ENCODE data around the gene DMD.

The DMD gene

GRCh38 chrX:31217084-31217483, 1994.3 kb downstream of the DMD start:
- Histone ChIP-seq H3K9me3 (ENCODE audit: insufficient read depth, low read length) (no peaks in the 10 kb centered on the region), H3K9ac (ENCODE audit: low read length) (no peak overlapping the region), H3K27me3 (ENCODE audit: low read depth, low read length) (no peaks in the 10 kb centered on the region), H2AFZ (ENCODE audit: low read depth, low read length) (no peak overlapping the region), H3K4me2 (ENCODE audit: low read length) (peak overlapping the region; percentile 35), H3K27ac (ENCODE audit: low read length) (peak overlapping the region; percentile 6), H4K20me1 (ENCODE audit: insufficient read depth, low read length) (peaks cover 27% of the 10 kb centered on the region; the same call in 1 of the 2 replicates), H3K4me3 (ENCODE audit: low read length) (no peak overlapping the region), H3K36me3 (replicated peaks; ENCODE audit: low read depth, low read length) (peaks cover 16% of the 10 kb centered on the region), H3K4me1 (ENCODE audit: low read length) (peaks cover 56% of the 10 kb centered on the region), H3K79me2 (ENCODE audit: low read length) (peaks cover 72% of the 10 kb centered on the region)
- TF ChIP-seq CTCF (IDR thresholded peaks at IDR 0.05; ENCODE audit: low read depth, low read length) (no peak), EZH2phosphoT487 (IDR thresholded peaks at IDR 0.05; ENCODE audit: low read depth) (no peak)

GRCh38 chrX:31215277-31215815, 1996.0 kb downstream of the DMD start:
- Histone ChIP-seq H3K4me1 (ENCODE audit: low read length) (peaks cover 59% of the 10 kb centered on the region), H3K36me3 (replicated peaks; ENCODE audit: low read depth, low read length) (peaks cover 10% of the 10 kb centered on the region)
- no peak for TF ChIP-seq EZH2phosphoT487 (IDR thresholded peaks at IDR 0.05; ENCODE audit: low read depth)
- no peak for TF ChIP-seq CTCF (IDR thresholded peaks at IDR 0.05; ENCODE audit: low read depth, low read length)

GRCh38 chrX:31213941-31214340, 1997.4 kb downstream of the DMD start:
- H3K36me3 ChIP-seq (replicated peaks; ENCODE audit: low read depth, low read length): peaks cover 15% of the 10 kb centered on the region
- peaks cover 23% of the 10 kb centered on the region; the same call in 1 of the 2 replicates for H4K20me1 ChIP-seq (ENCODE audit: insufficient read depth, low read length)
- peak overlapping the region; percentile 38; the same call in 1 of the 2 replicates for H3K9ac ChIP-seq (ENCODE audit: low read length)
- H3K9me3 ChIP-seq (ENCODE audit: insufficient read depth, low read length): no peaks in the 10 kb centered on the region
- no peak for TF ChIP-seq EZH2phosphoT487 (IDR thresholded peaks at IDR 0.05; ENCODE audit: low read depth)
- peak; percentile 62 for TF ChIP-seq CTCF (IDR thresholded peaks at IDR 0.05; ENCODE audit: low read depth, low read length)
- peak overlapping the region; percentile 81 for H3K4me2 ChIP-seq (ENCODE audit: low read length)
- peaks cover 59% of the 10 kb centered on the region for H3K4me1 ChIP-seq (ENCODE audit: low read length)
- no peaks in the 10 kb centered on the region for H3K27me3 ChIP-seq (ENCODE audit: low read depth, low read length)
- no peak overlapping the region for H3K4me3 ChIP-seq (ENCODE audit: low read length)
- peak overlapping the region; percentile 25 for H3K27ac ChIP-seq (ENCODE audit: low read length)
- no peak overlapping the region for H2AFZ ChIP-seq (ENCODE audit: low read depth, low read length)
- peaks cover 62% of the 10 kb centered on the region for H3K79me2 ChIP-seq (ENCODE audit: low read length)

More at GRCh38 chrX:31215277-31215815, 1996.0 kb downstream of the DMD start:
- Histone ChIP-seq H3K79me2 (ENCODE audit: low read length) (peaks cover 68% of the 10 kb centered on the region), H3K9ac (ENCODE audit: low read length) (peak overlapping the region; percentile 53), H3K27ac (ENCODE audit: low read length) (peak overlapping the region; percentile 52), H4K20me1 (ENCODE audit: insufficient read depth, low read length) (peaks cover 26% of the 10 kb centered on the region; the same call in 1 of the 2 replicates), H2AFZ (ENCODE audit: low read depth, low read length) (no peak overlapping the region), H3K4me3 (ENCODE audit: low read length) (peak overlapping the region; percentile 66), H3K9me3 (ENCODE audit: insufficient read depth, low read length) (no peaks in the 10 kb centered on the region), H3K4me2 (ENCODE audit: low read length) (peak overlapping the region; percentile 81), H3K27me3 (ENCODE audit: low read depth, low read length) (no peaks in the 10 kb centered on the region)

GRCh38 chrX:31212856-31213748, 1998.2 kb downstream of the DMD start:
- no peak for TF ChIP-seq EZH2phosphoT487 (IDR thresholded peaks at IDR 0.05; ENCODE audit: low read depth)
- TF ChIP-seq CTCF (IDR thresholded peaks at IDR 0.05; ENCODE audit: low read depth, low read length): no peak
- peaks cover 55% of the 10 kb centered on the region for H3K79me2 ChIP-seq (ENCODE audit: low read length)

More at GRCh38 chrX:31212856-31213748, 1998.2 kb downstream of the DMD start:
- no peak overlapping the region for H3K9ac ChIP-seq (ENCODE audit: low read length)
- no peak overlapping the region for H2AFZ ChIP-seq (ENCODE audit: low read depth, low read length)
- H3K4me1 ChIP-seq (ENCODE audit: low read length): peaks cover 51% of the 10 kb centered on the region
- H4K20me1 ChIP-seq (ENCODE audit: insufficient read depth, low read length): peaks cover 20% of the 10 kb centered on the region; the same call in 1 of the 2 replicates
- H3K4me3 ChIP-seq (ENCODE audit: low read length): no peak overlapping the region
- no peak overlapping the region for H3K27ac ChIP-seq (ENCODE audit: low read length)
- no peaks in the 10 kb centered on the region for H3K27me3 ChIP-seq (ENCODE audit: low read depth, low read length)
- H3K36me3 ChIP-seq (replicated peaks; ENCODE audit: low read depth, low read length): peaks cover 23% of the 10 kb centered on the region
- H3K4me2 ChIP-seq (ENCODE audit: low read length): no peak overlapping the region
- no peaks in the 10 kb centered on the region for H3K9me3 ChIP-seq (ENCODE audit: insufficient read depth, low read length)

Data from OCI-LY3 (cell line).